Left cardiac atrium (tissue), 4 donors: ENCODE results near the gene PCDHB13. TPM values are rescaled to one million over a fixed set of nuclear protein-coding genes. Genes with fewer than 3 reads are reported as not detected.
A peak's percentile ranks its signal among the peaks of the same experiment; 100 is the strongest.
"Not testable (repeated sequence)": the region's sequence is repeated elsewhere in the genome, so short reads cannot be mapped to it uniquely, and the experiment has no call there.

Experiments
- ATAC-seq, 2 donors: fragments of 200-7000 bp; cut with Tn5 transposase; one replicate each; pipeline ENCODE4 v1.9.1; 2020; ENCODE audit warnings: mild to moderate bottlenecking in 2 of 2, moderate library complexity in 2 of 2
- DNase-seq: peaks from one replicate; pipeline ENCODE4 v3.0.0-alpha.2; 2020
- intact Hi-C, 2 donors: fragments of 100-400 bp; cut with DNase I; formaldehyde crosslinking; loops; one replicate each; pipeline versions ENCODE4 v1.14.1 to v1.15.1; 2022 to 2023
- long read RNA-seq: library from polyadenylated mRNA; unstranded; transcript quantifications from one replicate; pipeline ENCODE4 v2.0.0, GENCODE V29; 2021
- total RNA-seq, 2 donors: library from RNA; stranded (reverse); fragmentation: NEBNext Ultra II Directional; extraction: Animal tissue kit (Norgen Biotek cat#: 25700); gene quantifications; one replicate each; pipeline ENCODE4 v1.2.1, GENCODE V29; 2021
- donor health status: DM: no; HTN: yes; CAD: no.
- donor health status: DM: no; HTN: yes; CAD: no; lungs with severe emphysema.
- donor health status: DM: yes; HTN: yes; CAD: no.
- donor health status: Dilated cardiomyopathy.

PCDHB13 gene
- total RNA-seq, result 1 to 10 TPM; 3.5 to 5.3 TPM
- long read RNA-seq, full-length matches to known transcripts, result 1 of 1 reads
- long read RNA-seq, partial matches to known transcripts, result 0 of 1 reads
- long read RNA-seq, other reads (novel, unspliced or antisense), result 0 of 1 reads

- peak; percentile 73 for DNase-seq
- peak; percentile 75 to 79 for ATAC-seq
- intact Hi-C loops, result loop anchor here in 1 of 2 donors (10.0 kb wide), 1 partner anchor 361 kb away; no protein-coding TSS in a partner anchor
Observed at GRCh38 chr5:141213656-141214339, at the start of gene PCDHB13. PCDHB13 (plus strand) TSS chr5:141213919; CDS start chr5:141214124, 205 bp downstream.

GRCh38 chr5:141172381-141173204 is 41.1 kb upstream of the PCDHB13 start, which contains the start of gene PCDHB7:
PCDHB7 (plus strand) TSS chr5:141172644; CDS start chr5:141172836, 192 bp downstream.
- DNase-seq (no peak), ATAC-seq (no peak)
- intact Hi-C loops, result no loop called here

DNA sequence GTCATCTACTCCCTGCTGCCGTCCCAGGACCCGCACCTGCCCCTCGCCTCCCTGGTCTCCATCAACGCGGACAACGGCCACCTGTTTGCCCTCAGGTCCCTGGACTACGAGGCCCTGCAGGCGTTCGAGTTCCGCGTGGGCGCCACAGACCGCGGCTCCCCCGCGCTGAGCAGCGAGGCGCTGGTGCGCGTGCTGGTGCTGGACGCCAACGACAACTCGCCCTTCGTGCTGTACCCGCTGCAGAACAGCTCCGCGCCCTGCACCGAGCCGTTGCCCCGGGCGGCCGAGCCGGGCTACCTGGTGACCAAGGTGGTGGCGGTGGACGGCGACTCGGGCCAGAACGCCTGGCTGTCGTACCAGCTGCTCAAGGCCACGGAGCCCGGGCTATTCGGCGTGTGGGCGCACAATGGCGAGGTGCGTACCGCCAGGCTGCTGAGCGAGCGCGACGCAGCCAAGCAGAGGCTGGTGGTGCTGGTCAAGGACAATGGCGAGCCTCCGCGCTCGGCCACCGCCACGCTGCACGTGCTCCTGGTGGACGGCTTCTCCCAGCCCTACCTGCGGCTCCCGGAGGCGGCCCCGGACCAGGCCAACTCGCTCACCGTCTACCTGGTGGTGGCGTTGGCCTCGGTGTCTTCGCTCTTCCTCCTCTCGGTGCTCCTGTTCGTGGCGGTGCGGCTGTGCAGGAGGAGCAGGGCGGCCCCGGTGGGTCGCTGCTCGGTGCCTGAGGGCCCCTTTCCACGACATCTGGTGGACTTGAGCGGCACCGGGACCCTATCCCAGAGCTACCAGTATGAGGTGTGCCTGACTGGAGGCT is 39.2 kb upstream of the PCDHB13 start:
- DNase-seq, intact Hi-C loops, ATAC-seq: not testable (repeated sequence)

GRCh38 chr5:141175933-141176332 is 37.8 kb upstream of the PCDHB13 start:
- DNase-seq (no peak), ATAC-seq (no peak)
- intact Hi-C loops, result no loop called here

DNA sequence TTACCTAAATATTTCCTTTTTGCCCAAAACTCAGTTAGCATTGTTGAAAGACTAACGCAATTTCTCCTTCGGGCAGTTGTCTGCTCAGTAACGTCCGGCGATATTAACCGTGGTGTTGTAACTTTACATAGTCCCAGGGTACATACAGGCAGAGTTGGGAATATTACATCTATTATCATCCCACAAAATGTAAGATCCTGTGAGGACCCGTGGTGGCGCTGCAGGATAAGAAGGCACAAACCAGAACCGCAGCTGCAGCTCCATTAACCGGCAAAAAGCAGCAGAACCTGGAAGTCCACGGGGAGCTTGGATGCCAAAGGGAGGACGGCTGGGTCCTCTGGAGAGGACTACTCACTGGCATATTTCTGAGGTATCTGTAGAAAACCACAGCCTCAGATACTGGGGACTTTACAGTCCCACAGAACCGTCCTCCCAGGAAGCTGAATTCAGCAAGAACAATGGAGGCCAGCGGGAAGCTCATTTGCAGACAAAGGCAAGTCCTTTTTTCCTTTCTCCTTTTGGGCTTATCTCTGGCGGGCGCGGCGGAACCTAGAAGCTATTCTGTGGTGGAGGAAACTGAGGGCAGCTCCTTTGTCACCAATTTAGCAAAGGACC is 36.0 kb upstream of the PCDHB13 start, which contains the start of gene PCDHB8:
TSS of gene PCDHB8 (plus strand) at position 214 of the 615 bp plus-strand sequence. CDS start at position 459, 245 bp downstream.
- DNase-seq, intact Hi-C loops: not testable (repeated sequence)
- peak; percentile 65 to 68 for ATAC-seq

GRCh38 chr5:141179371-141179770 is 34.3 kb upstream of the PCDHB13 start:
- ATAC-seq, intact Hi-C loops, DNase-seq: not testable (repeated sequence)

GRCh38 chr5:141179876-141180275 is 33.8 kb upstream of the PCDHB13 start:
- intact Hi-C loops, ATAC-seq, DNase-seq: not testable (repeated sequence)

DNA sequence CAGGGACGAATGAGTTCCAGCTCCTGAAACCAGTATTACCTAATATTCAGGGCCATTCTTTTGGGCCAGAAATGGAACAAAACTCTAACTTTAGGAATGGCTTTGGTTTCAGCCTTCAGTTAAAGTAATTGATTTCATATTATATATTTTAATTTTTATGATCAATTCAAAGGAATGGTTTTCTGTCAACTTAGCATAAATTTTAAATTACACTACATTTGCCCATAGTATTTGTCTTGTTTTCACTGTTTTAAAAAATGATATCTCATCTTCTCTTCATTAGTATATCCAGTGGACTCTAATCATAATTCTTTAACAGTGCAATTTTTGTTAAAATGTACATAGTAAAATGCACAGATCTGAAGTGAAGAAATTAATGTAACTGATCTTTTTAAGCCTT is 33.4 kb upstream of the PCDHB13 start:
- intact Hi-C loops, result no loop called here
- ATAC-seq (no peak), DNase-seq (no peak)

- no peak for DNase-seq
Observed at GRCh38 chr5:141182248-141182647, 31.5 kb upstream of the PCDHB13 start, which contains the start of gene PCDHB16. PCDHB16 (plus strand) TSS chr5:141182387; CDS start chr5:141182560, 173 bp downstream.

GRCh38 chr5:141184117-141184855 is 29.4 kb upstream of the PCDHB13 start:
- DNase-seq, ATAC-seq, intact Hi-C loops: not testable (repeated sequence)

More at GRCh38 chr5:141182248-141182647, 31.5 kb upstream of the PCDHB13 start, which contains the start of gene PCDHB16:
- intact Hi-C loops, result no loop called here
- ATAC-seq, result peak; percentile 50 to 73

DNA sequence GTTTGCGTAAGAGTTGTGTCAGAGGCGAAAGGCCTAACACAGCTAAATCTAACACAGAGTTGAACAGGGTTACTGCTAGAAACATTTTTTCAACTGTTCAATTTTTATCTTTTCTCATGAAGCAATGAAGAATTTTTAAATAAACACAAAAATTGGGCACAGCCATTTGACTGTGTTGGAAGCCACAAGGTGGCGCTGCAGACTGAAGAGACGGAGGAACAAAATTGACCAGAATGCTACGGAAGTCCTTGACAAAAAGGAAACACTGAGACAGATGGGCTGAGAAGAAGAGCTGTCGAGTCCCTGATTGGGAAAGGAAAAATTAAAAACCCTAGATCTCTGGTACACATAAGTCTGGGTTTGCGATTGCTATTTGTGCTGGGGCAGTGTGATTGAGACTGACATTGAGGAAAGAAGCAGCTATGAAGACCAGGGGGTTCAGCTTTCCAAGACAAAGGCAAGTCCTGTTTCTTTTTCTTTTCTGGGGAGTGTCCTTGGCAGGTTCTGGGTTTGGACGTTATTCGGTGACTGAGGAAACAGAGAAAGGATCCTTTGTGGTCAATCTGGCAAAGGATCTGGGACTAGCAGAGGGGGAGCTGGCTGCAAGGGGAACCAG is 26.7 kb upstream of the PCDHB13 start, which contains the start of gene PCDHB9:
TSS of gene PCDHB9 (plus strand) at position 265 of the 616 bp plus-strand sequence. CDS start at position 423, 158 bp downstream.
- ATAC-seq (no peak), DNase-seq (no peak)
- intact Hi-C loops, result no loop called here

GRCh38 chr5:141188682-141189081 is 25.0 kb upstream of the PCDHB13 start:
- intact Hi-C loops, DNase-seq, ATAC-seq: not testable (repeated sequence)

- intact Hi-C loops, DNase-seq, ATAC-seq: not testable (repeated sequence)
Observed at GRCh38 chr5:141189131-141189530, 24.6 kb upstream of the PCDHB13 start.

DNA sequence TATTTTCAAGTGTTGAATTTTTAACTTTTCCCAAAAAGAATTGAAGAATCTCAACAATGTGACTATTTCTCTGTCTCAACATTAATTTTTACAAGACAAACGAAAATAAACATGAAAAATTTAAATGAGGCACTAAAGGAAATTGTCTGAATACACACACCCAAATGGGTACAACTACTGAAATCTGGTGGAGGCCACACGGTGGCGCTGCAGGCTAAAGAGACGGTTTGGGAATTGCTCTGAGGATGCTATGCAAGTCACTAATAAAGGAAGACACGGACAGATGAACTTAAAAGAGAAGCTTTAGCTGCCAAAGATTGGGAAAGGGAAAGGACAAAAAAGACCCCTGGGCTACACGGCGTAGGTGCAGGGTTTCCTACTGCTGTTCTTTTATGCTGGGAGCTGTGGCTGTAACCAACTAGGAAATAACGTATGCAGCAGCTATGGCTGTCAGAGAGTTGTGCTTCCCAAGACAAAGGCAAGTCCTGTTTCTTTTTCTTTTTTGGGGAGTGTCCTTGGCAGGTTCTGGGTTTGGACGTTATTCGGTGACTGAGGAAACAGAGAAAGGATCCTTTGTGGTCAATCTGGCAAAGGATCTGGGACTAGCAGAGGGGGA is 21.5 kb upstream of the PCDHB13 start, which contains the start of gene PCDHB10:
TSS of gene PCDHB10 (plus strand) at position 244 of the 616 bp plus-strand sequence. CDS start at position 444, 200 bp downstream.
- DNase-seq (peak; percentile 29), ATAC-seq (no peak)
- intact Hi-C loops, result no loop called here

GRCh38 chr5:141194332-141194731 is 19.4 kb upstream of the PCDHB13 start:
- intact Hi-C loops, DNase-seq, ATAC-seq: not testable (repeated sequence)

DNA sequence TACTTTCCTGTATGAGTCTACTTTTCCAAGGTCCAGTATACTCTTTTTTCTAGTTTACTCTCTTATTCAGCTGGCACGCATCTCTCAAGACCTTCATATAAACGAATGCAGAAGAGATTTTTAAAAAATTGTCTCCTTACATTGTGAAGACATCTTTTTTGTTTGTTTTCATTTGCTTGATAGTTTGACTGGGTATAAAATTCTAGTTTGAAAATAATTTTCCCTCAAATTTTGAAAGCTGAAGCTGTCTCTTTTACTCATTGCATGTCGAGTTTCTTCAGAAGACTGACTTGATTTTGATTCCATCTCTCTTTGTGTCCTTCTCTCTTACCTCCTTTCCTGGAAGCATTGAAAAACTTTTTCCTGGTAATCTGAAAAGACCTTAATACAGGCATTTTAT is 17.4 kb upstream of the PCDHB13 start:
- DNase-seq (no peak), ATAC-seq (no peak)
- intact Hi-C loops, result no loop called here
